HG03280 (cell line): ENCODE data around the gene ADAMTS5.

Experiments used
- ATAC-seq: cut with Tn5 transposase; IDR thresholded peaks from one replicate; pipeline ENCODE4 v1.9.1; 2021; ENCODE audit warnings: mild to moderate bottlenecking, moderate library complexity; ENCODE audit not compliant: unreplicated experiment

The ADAMTS5 gene

DNA sequence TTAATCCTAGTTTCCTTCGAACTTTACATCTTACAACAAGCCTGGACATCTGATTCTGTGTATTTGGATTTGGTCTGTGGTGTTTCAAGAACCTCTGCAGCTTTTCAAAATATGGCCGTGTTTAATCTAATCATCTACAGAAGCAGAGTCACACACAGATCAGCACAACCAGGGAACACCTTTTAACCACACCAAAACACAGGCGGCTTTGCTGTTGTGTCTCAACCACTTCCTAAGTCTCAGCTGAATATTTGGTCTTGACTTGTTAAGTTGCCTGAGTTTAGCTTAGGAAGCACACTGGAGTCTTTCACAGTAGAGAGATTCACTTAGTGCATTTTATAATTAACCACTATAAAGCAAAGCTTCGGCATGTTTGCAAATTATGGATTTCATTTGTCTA, 17.1 kb downstream of the ADAMTS5 start:
- no peak for ATAC-seq

- ATAC-seq = no peak
These were observed 18.7 kb downstream of the ADAMTS5 start for GRCh38 chr21:26948194-26948593.

- ATAC-seq = no peak
These were observed 20.0 kb downstream of the ADAMTS5 start for GRCh38 chr21:26946744-26947446.

DNA sequence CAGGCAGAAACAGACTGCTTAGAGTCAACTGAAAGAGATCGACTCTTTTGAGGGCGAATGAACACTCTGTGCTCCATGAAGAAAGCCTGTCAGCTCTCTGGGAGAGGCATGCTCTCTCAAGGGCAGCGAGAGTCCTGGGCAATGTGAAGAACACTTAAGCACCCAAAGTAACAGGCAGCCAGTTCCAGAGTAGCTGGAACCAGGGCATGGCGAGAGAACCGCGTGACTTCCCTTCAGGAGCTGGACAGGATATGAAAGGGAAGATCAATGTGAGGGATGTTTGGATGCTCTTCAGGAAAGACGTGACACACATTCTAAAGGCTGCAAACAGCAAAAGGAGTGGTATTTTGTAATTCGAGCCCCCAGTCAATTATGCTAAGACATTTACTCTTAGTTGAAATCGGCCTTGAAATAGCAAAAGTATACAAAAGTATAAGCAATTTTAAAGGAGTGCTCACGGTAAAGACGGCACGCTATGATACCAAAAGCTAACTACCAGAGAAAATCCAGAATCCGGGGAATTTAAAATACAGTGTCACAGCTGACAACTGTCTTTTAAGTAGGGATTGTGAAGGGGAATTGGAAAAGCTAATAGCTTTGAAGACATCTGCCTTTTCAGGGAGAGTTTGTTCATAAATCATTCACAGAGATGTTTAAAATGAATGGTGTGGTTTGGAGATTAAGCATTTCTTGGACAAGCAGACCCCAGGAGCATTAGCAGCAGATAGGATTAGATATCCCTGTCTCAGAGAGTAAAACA, 20.8 kb downstream of the ADAMTS5 start:
- ATAC-seq = no peak

DNA sequence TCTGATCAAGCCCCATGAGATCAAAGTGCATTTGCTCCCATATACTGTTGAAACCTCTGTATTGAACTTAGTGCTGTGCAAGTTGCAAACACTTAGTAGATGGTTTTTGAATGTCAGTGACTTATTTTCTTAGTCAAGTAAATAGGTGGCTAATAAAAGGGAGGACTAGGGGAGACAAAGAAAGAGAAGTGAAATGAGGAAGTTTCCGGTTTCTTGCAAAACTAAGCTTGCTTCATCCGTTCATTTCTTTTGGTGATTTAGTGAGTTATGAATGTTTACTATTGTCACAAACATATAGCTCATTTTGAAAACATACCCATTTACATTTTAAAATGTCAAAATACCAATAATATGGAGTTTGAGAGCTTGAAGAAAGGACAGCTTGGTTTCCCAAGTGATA, 23.0 kb downstream of the ADAMTS5 start:
- ATAC-seq = no peak

DNA sequence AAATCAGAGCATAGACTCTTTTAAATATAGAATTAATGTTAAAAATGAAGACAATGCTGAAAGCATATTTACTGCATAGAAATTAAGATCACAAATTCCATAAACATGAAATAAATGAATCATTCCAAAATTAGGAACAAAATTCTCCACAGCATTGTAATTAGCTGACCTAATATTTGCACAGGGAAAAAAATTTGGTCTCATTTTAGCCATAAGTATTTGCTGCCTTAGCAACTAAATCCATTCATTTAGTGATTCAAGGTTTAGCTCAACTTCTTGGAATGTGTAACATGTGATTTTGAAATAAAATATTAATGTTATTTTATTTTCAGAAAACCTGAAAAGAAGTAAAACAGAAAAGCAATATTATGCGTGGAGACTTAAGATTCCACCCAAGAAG, 25.5 kb downstream of the ADAMTS5 start:
- ATAC-seq = no peak

DNA sequence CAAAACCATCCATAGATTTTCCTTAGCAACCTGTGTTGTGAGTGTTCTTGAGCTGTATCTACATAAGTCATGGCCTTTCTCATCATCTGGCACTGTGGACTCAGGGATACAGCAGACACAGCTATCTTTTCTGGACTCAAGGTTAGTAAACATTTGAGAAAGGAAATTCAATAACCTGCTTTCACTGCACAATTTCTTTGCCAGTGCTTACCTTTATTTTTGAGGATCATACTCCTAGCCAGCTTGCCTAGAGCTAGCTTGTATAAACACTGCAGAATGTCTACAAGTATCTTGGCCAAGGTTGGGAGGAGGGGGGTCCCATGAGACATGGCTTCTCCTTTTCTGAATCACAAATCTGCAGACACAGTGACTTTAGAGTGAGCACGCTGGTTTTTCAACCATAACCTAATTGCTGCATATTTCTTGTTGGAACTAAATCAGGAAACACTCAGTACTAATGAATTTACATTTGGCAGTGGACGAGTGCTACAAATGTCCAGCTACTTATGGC, 27.2 kb downstream of the ADAMTS5 start:
- no peak for ATAC-seq

DNA sequence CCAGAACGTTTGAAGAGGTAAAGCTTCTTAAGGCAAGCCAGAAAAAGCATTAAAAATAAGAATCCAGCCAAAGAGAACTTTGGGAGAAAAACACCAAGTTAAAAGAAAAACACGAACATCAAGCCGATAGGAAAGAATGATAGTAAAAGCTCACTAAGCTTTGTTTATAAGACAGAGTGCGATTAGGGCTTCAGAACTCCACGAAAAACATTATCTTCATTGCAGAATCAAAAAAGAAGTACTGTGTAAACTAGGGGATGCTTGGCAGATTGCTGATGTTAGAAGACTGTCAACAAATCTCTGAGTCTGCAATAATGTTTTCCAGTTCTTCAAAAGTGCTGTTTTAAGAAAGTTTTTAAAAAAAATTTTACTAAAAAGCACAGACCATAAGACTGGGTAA, 30.2 kb downstream of the ADAMTS5 start:
- no peak for ATAC-seq

DNA sequence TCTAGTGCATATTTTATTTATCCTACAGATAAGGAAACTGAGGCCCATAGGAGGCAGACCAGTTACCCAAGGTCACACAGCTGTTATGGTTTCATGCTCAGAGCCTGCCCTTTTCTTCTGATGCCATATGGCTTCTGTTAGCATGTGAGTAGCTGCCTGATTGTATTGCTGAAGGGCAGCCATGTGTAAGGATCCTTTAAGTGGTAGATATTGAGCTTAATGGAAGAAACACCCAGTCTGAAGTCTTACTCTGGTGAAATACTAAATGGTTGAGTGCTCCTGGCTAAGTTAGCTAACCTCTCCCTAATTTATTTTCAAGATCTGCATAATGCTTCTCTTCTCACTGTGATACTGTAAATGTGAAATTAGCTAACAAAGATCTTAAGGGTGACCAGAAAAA, 30.9 kb downstream of the ADAMTS5 start:
- ATAC-seq = no peak

DNA sequence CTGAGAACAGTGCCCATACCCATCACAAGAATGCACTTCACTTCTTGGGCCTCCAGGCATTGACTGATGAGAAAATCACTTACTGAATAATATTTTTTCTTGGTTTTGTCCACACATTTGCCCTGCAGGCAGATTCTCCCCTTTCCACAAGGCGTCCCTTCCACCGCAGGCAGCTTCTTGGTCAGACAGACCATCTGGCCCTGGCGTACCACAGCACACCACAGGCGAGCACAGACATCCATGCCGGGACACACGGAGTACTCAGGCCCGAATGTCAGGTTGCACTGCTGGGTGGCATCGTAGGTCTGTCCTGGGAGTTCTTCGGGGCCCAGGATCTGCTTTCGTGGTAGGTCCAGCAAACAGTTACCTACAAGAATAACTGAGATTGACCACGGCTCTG, 32.5 kb downstream of the ADAMTS5 start:
- ATAC-seq = no peak

GRCh38 chr21:26933448-26933847, 33.4 kb downstream of the ADAMTS5 start:
- ATAC-seq = no peak

DNA sequence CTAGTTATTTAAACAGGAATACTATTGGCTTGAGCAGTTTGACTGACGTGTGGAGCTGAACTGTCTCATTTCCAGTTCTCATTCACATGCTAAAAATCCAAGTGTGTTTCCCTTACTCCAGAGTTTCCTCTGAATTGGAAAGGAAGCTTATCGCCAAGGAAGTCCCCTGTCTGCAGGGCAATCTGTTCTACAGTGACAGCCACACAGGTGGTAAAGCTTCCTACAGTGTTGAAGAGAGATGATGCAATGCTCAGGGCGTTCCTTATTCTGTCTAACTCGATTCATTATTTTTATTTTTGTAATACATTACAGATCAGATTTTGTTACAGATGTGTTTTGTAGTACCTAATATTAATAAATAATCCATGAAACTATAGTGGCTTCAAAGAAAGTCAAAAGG, 41.3 kb downstream of the ADAMTS5 start:
- ATAC-seq = no peak

DNA sequence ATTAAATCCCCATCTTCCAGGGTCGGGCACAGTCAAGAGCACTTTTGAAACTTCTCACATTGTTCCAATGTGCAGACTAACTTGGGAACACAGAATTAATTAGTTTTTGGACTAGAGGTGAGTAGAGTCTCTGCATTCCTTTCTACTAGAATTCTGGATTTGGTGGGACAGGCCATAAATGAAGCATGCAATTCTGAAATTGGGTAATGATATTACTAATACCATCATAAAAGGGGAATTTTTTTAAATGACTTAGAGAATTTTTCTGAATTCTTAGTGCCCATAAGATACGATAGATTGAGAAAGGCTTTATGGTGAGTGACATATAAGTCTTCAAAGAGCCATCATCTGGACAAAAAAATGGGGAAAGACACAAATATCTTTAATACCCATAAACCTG, 41.8 kb downstream of the ADAMTS5 start:
- ATAC-seq = no peak

- no peak for ATAC-seq
These were observed 42.9 kb downstream of the ADAMTS5 start for GRCh38 chr21:26923986-26924385.

GRCh38 chr21:26920055-26920454, 46.8 kb downstream of the ADAMTS5 start:
- no peak for ATAC-seq

DNA sequence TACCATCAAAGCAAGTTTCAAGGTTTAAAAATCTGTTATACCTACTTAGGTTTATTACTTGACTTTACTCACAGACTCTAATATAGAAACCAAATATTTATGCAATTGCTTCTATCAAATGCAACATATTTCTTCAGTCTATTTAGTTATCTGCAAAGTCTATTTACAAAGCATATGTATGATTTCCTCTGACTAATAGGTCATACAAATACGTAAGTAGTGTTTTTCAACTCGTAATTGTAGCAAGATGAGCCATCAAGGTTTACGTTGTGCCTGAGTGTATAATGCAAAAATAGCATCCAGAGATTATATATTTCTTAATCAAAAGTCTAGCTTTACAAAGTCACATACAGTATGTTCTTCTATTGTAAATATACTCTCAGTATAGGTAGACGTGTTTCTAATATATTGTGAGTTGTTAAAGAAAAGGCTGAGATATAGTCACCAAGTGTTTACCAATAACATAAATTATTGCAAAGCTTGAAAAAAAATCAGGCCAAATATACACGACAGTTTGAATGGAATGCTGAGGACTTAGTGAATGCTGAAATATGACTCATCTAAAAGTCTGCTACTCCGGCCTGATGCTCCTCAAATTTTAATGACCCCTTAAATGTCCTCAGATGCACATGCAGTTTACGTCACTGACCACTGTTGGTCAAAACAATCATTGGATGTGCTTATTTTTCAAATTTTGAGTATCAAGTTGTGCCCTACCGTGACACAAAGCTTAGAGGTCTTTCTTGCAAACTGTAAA, 48.4 kb downstream of the ADAMTS5 start:
- no peak for ATAC-seq

DNA sequence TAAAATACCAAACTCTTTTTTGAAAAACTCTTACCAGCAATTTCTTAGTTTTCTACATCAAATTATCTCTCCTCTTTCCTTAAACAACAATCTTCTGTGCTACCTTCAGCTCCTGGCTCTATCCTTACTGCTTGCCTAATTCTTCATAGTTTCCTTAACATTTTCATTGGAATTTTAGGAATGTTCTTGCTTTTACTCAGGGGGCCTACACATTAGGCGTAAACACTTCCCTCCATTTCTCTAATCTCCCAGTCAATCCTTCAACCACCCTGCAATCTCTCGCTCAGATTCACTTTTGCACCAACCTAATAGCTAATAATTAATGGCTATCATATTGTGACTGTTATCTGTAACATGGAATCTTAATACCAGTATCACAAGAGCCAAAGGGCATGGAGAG, 50.1 kb downstream of the ADAMTS5 start:
- ATAC-seq = no peak

- no peak for ATAC-seq
These were observed 52.3 kb downstream of the ADAMTS5 start for GRCh38 chr21:26914557-26914956.

- ATAC-seq = no peak
These were observed 54.4 kb downstream of the ADAMTS5 start for GRCh38 chr21:26912466-26912865.

DNA sequence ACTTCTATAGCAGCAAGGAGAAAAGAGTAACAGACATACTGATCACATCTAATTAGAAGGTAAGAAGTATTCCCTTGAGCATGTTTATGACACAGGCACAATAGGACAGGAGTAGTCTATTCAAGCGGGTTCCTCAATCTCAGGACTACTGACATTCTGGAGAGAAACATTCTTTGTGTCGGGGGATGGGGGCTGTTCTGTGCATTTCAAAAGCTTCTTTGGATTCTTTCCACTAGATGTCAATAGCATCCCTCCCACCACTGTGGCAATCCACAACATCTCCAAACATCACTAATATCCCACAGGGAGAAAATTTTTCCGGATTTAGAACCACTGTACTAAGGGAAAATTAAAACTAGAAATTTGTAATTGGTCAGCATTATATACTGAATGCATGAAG, 56.9 kb downstream of the ADAMTS5 start:
- ATAC-seq = no peak

- no peak for ATAC-seq
These were observed 65.9 kb downstream of the ADAMTS5 start for GRCh38 chr21:26900980-26901379.

GRCh38 chr21:26892151-26892550, 74.7 kb downstream of the ADAMTS5 start:
- no peak for ATAC-seq
